Cardiac fibroblast (primary cell): ENCODE results near the gene ZBTB20.

Source experiments
- DNase-seq, 2 donors: peaks; one replicate each; pipeline versions ENCODE4 v3.0.0 to v3.0.0-alpha.2; 2010; ENCODE audit warnings: low read depth in 2 of 2
- H3K4me3 ChIP-seq, 2 donors: replicated peaks in 1 of 2; 1 replicate in 1 of 2; 2 replicates in 1 of 2; pipeline ENCODE4 v1.5.1; 2011; ENCODE audit warnings: low read depth in 2 of 2, low read length in 2 of 2, mild to moderate bottlenecking in 2 of 2, moderate library complexity in 1 of 2
- CTCF ChIP-seq: IDR thresholded peaks from one replicate; pipeline ENCODE4 v1.5.1; 2011; ENCODE audit warnings: low read depth, mild to moderate bottlenecking, low read length, inconsistent platforms

Gene ZBTB20

GRCh38 chr3:114903213-114903612 lies 243.9 kb downstream of the ZBTB20 start:
- no peak for TF ChIP-seq CTCF
- no peak overlapping the region for H3K4me3 ChIP-seq
- DNase-seq: no peak

GRCh38 chr3:114902691-114903101 lies 244.4 kb downstream of the ZBTB20 start:
- no peak for DNase-seq
- no peak for TF ChIP-seq CTCF
- no peak overlapping the region for H3K4me3 ChIP-seq

- peak overlapping the region in 1 of 2 donors; percentile 40 for H3K4me3 ChIP-seq
- TF ChIP-seq CTCF: no peak
- no peak for DNase-seq
Observed at GRCh38 chr3:114900908-114901307, 246.2 kb downstream of the ZBTB20 start.

- DNase-seq: no peak
- H3K4me3 ChIP-seq: no peak overlapping the region
- no peak for TF ChIP-seq CTCF
Observed at GRCh38 chr3:114899186-114899931, 247.7 kb downstream of the ZBTB20 start.

GRCh38 chr3:114896978-114897377 lies 250.1 kb downstream of the ZBTB20 start:
- TF ChIP-seq CTCF: no peak
- DNase-seq: no peak
- H3K4me3 ChIP-seq: no peak overlapping the region

- no peak overlapping the region for H3K4me3 ChIP-seq
- DNase-seq: no peak
- TF ChIP-seq CTCF: no peak
Observed at GRCh38 chr3:114893361-114893760, 253.7 kb downstream of the ZBTB20 start.

GRCh38 chr3:114892880-114893279 lies 254.2 kb downstream of the ZBTB20 start:
- H3K4me3 ChIP-seq: no peak overlapping the region
- no peak for TF ChIP-seq CTCF
- no peak for DNase-seq
